Glutamatergic neuron (in vitro differentiated cells): ENCODE results near the gene ELL2. TPM values are rescaled to one million over a fixed set of nuclear protein-coding genes. Genes with fewer than 3 reads are reported as not detected.
A peak's percentile ranks its signal among the peaks of the same experiment; 100 is the strongest.

Source experiments
- DNase-seq: peaks from one replicate; pipeline ENCODE4 v3.0.0; 2022
- H3K27ac Mint-ChIP-seq: one replicate; pipeline ENCODE4 v1.8.0; 2020; ENCODE audit warnings: mild to moderate bottlenecking, mixed read lengths, inconsistent platforms; ENCODE audit not compliant: unreplicated experiment
- H3K27me3 Mint-ChIP-seq: one replicate; pipeline ENCODE4 v1.8.0; 2020; ENCODE audit warnings: mild to moderate bottlenecking, moderate library complexity, mixed read lengths, inconsistent platforms; ENCODE audit not compliant: unreplicated experiment
- H3K36me3 Mint-ChIP-seq: one replicate; pipeline ENCODE4 v1.8.0; 2020; ENCODE audit warnings: mild to moderate bottlenecking, mixed read lengths, inconsistent platforms; ENCODE audit not compliant: unreplicated experiment
- H3K4me1 Mint-ChIP-seq: one replicate; pipeline ENCODE4 v1.8.0; 2020; ENCODE audit warnings: mild to moderate bottlenecking, low read depth, mixed read lengths, inconsistent platforms; ENCODE audit not compliant: unreplicated experiment
- H3K4me3 Mint-ChIP-seq: one replicate; pipeline ENCODE4 v1.8.0; 2020; ENCODE audit warnings: mild to moderate bottlenecking, mixed read lengths, inconsistent platforms; ENCODE audit not compliant: unreplicated experiment
- H3K9me3 Mint-ChIP-seq: one replicate; pipeline ENCODE4 v1.8.0; 2020; ENCODE audit warnings: mild to moderate bottlenecking, moderate library complexity, mixed read lengths, inconsistent platforms; ENCODE audit not compliant: unreplicated experiment
- CTCF ChIP-seq: fragments of 200-600 bp; sonication (generic); IDR thresholded peaks from one replicate; pipeline ENCODE4 v1.5.0; 2021; ENCODE audit not compliant: partially characterized antibody, unreplicated experiment
- total RNA-seq: library from RNA; stranded (reverse); fragmentation: NEBNext Ultra II Directional; extraction: Animal tissue kit (Norgen Biotek cat#: 25700); gene quantifications from one replicate; pipeline ENCODE4 v1.2.1, GENCODE V29; 2021; ENCODE audit not compliant: unreplicated experiment

ELL2 gene
- total RNA-seq, 1 donor from 2014 or later = 97.0 TPM

- H3K27ac Mint-ChIP-seq = no peak overlapping the region
- peaks cover 6% of the 10 kb centered on the region for H3K36me3 Mint-ChIP-seq
- no peak overlapping the region for H3K4me3 Mint-ChIP-seq
- DNase-seq = no peak
- H3K4me1 Mint-ChIP-seq = peaks cover 24% of the 10 kb centered on the region
- peaks cover 9% of the 10 kb centered on the region for H3K9me3 Mint-ChIP-seq
- peaks cover 8% of the 10 kb centered on the region for H3K27me3 Mint-ChIP-seq
- no peak for TF ChIP-seq CTCF
Observed at GRCh38 chr5:95901676-95902627, 59.7 kb downstream of the ELL2 start.

GRCh38 chr5:95900383-95900958, 61.2 kb downstream of the ELL2 start:
- H3K36me3 Mint-ChIP-seq = peaks cover 6% of the 10 kb centered on the region
- H3K9me3 Mint-ChIP-seq = peaks cover 10% of the 10 kb centered on the region
- peaks cover 8% of the 10 kb centered on the region for H3K27me3 Mint-ChIP-seq
- peak overlapping the region; percentile 41 for H3K27ac Mint-ChIP-seq
- no peak overlapping the region for H3K4me3 Mint-ChIP-seq
- H3K4me1 Mint-ChIP-seq = peaks cover 25% of the 10 kb centered on the region
- no peak for TF ChIP-seq CTCF
- DNase-seq = no peak

GRCh38 chr5:95899829-95900228, 61.8 kb downstream of the ELL2 start:
- Mint-ChIP-seq H3K4me3 (no peak overlapping the region), H3K27ac (peak overlapping the region; percentile 12), H3K27me3 (peaks cover 8% of the 10 kb centered on the region), H3K36me3 (peaks cover 6% of the 10 kb centered on the region), H3K9me3 (peaks cover 12% of the 10 kb centered on the region), H3K4me1 (peaks cover 29% of the 10 kb centered on the region)
- TF ChIP-seq CTCF = no peak
- no peak for DNase-seq

GRCh38 chr5:95899006-95899405, 62.6 kb downstream of the ELL2 start:
- TF ChIP-seq CTCF = no peak
- Mint-ChIP-seq H3K4me1 (peaks cover 28% of the 10 kb centered on the region), H3K27ac (no peak overlapping the region), H3K36me3 (peaks cover 6% of the 10 kb centered on the region), H3K4me3 (no peak overlapping the region), H3K27me3 (peaks cover 8% of the 10 kb centered on the region), H3K9me3 (peaks cover 12% of the 10 kb centered on the region)
- no peak for DNase-seq

GRCh38 chr5:95895771-95896170, 65.9 kb downstream of the ELL2 start:
- H3K9me3 Mint-ChIP-seq = peaks cover 9% of the 10 kb centered on the region
- no peaks in the 10 kb centered on the region for H3K36me3 Mint-ChIP-seq
- peaks cover 3% of the 10 kb centered on the region for H3K27me3 Mint-ChIP-seq
- peak overlapping the region; percentile 11 for H3K27ac Mint-ChIP-seq
- H3K4me3 Mint-ChIP-seq = no peak overlapping the region
- peaks cover 32% of the 10 kb centered on the region for H3K4me1 Mint-ChIP-seq
- no peak for DNase-seq
- no peak for TF ChIP-seq CTCF
